ENCODE measurements around the gene SRC. TPM values are rescaled to one million over a fixed set of nuclear protein-coding genes. Genes with fewer than 3 reads are reported as not detected.
A peak's percentile ranks its signal among the peaks of the same experiment; 100 is the strongest.

Gene SRC
- total RNA-seq, 4 donors from 2014 or later: 17.1 to 23.7 (median 17.8) TPM

DNA sequence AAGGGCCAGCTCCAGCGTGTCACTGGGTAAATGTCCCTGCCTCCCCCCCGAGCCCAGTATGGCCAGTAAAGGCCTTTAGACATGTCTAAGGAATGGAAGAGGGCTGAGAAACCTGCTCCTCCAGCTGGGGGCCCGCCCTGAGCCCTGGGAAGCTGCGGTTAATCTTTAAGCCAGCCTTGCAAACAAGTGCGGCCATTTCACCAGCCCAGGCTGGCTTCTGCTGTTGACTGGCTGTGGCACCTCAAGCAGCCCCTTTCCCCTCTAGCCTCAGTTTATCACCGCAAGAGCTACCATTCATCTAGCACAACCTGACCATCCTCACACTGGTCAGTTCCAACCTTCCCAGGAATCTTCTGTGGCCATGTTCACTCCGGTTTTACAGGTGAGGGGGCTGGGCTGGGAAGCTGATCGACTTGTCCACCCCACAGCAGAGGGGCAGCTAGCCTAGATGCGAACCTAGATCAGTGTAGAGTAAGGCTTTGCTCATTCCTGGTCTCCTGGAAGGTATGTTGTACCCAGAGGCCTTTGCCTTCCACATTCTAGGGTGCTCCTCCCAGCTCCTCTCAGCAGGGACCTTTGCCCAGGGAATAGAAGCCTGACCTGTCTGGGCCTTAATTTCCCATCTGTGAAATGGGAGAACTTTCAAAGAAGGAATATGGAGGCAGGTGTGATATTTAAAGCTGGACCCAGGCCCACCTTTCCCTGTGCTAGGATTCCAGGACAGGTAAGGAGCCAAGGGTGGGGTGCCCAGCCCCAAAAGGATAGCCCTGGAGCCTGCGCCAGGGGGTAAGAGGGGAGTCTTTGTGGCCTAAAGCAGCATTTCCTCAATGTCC lies 1.2 kb upstream of the SRC start:
- H3K27ac ChIP-seq: peak overlapping the region in 1 of 3 donors; percentile 85
- 83 to 91% methylated on average over 6 to 8 of the region's 10 CpGs for WGBS, 2 donors
- DNase-seq: no peak
- H3K4me3 ChIP-seq (replicated peaks in 1 of 3): no peak overlapping the region
- peaks cover 9 to 12% of the 10 kb centered on the region in 2 donors for H3K4me1 ChIP-seq
- H3K9me3 ChIP-seq: no peaks in the 10 kb centered on the region
- intact Hi-C loops (cut with DNase I): no loop called here
- H3K36me3 ChIP-seq: no peaks in the 10 kb centered on the region
- no peak for TF ChIP-seq POLR2A (IDR thresholded peaks at IDR 0.05)
- H3K27me3 ChIP-seq: no peaks in the 10 kb centered on the region

DNA sequence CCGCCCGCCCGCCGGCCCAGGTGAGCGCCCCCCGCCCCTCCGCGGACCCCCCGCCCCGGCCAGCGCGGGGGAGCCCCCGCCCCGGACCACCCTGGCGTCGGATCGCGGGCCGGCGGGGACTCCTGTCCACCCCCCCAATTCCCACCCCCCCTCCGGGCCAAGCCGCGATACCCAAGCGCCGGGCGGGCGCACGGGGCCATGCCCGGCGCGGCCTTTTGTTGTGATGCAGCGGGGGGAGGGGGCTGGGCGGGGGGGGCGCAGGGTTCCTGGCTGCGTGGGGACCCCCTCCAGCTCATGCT lies 245 bp downstream of the SRC start:
- intact Hi-C loops (cut with DNase I): no loop called here
- Histone ChIP-seq H3K4me1 (peaks cover 9 to 12% of the 10 kb centered on the region in 2 donors), H3K27me3 (no peaks in the 10 kb centered on the region), H3K4me3 (replicated peaks in 1 of 3) (peak overlapping the region in 1 of 3 donors; percentile 63), H3K36me3 (no peaks in the 10 kb centered on the region), H3K27ac (peak overlapping the region; percentile 83 to 93 (median 85)), H3K9me3 (no peaks in the 10 kb centered on the region)
- TF ChIP-seq, protein P1, sequence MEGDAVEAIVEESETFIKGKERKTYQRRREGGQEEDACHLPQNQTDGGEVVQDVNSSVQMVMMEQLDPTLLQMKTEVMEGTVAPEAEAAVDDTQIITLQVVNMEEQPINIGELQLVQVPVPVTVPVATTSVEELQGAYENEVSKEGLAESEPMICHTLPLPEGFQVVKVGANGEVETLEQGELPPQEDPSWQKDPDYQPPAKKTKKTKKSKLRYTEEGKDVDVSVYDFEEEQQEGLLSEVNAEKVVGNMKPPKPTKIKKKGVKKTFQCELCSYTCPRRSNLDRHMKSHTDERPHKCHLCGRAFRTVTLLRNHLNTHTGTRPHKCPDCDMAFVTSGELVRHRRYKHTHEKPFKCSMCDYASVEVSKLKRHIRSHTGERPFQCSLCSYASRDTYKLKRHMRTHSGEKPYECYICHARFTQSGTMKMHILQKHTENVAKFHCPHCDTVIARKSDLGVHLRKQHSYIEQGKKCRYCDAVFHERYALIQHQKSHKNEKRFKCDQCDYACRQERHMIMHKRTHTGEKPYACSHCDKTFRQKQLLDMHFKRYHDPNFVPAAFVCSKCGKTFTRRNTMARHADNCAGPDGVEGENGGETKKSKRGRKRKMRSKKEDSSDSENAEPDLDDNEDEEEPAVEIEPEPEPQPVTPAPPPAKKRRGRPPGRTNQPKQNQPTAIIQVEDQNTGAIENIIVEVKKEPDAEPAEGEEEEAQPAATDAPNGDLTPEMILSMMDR (IDR thresholded peaks at IDR 0.05): no peak
- no peak for TF ChIP-seq POLR2A (IDR thresholded peaks at IDR 0.05)
- DNase-seq: no peak
- 0 to 3% methylated on average over 2 to 6 of the region's 35 CpGs for WGBS, 2 donors

DNA sequence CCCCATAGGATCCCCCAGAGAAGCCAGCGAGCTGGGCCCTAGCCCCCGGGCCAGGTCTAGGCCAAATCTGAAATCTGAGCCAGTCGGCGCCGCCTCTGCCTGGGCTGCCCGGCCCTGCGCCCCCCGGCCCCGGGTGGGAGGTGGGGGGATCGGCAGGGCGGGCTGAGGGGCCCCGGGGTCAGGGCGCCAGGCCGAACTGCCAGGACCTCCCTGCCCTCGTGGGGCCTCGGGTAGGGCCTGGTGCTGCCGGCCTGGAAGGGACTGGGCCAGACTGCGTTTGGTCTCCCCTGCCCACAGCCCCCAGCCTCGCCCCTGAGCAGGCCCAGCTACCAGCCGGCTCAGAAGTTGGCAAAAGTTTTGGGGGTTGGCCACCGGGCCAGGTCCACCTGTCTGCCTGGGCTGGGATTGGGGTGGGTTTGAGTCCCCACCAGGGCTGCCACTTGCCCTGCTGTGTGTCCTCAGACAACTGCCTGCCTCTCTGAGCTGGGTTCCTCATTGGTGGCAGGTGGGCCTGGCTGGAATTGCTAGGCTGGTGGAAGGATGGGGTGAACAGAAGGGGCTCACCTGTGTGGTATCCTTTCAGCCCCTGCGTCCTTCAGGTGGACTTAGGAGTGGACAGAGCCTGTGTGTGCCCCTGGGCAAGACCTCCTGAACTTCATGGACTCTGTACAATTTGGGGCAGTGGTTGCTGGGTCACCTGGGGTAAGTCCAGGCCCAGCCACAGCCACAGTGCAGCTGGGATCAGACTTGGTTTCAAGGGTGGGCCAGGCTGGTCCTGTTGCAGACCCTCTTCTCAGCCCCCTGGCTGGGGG lies 801 bp downstream of the SRC start:
- intact Hi-C loops (cut with DNase I): no loop called here
- Histone ChIP-seq H3K9me3 (no peaks in the 10 kb centered on the region), H3K27me3 (no peaks in the 10 kb centered on the region), H3K4me3 (replicated peaks in 1 of 3) (peak overlapping the region in 1 of 3 donors; percentile 63), H3K4me1 (peaks cover 9 to 12% of the 10 kb centered on the region in 2 donors), H3K27ac (peak overlapping the region; percentile 83 to 93 (median 85)), H3K36me3 (no peaks in the 10 kb centered on the region)
- TF ChIP-seq, protein P1 (IDR thresholded peaks at IDR 0.05): no peak
- TF ChIP-seq POLR2A (IDR thresholded peaks at IDR 0.05): no peak
- no peak for DNase-seq
- 0 to 100% methylated on average over 1 to 3 of the region's 22 CpGs for WGBS, 2 donors

DNA sequence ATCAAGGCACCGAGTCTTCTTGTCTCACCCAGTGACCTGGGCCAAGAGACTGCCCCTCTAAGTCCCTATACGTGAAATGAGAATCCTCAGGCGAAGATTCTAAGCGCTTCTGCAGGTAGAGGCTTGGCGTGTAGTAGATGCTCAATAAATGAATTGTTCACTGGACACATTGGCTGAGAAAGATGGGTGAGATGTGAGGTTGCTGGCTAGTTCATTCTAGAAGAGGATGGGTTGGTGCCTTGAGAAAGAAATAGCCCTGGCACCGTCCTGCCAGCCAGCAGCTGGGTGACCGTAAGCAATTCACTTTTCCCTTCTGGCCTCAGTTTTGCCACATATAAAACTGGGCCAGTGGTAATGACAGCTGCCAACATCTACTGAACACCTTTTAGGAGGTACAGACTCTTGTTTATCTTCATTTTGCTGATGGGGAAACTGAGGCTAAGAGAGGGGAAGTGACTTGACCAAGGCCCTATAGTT lies 1.4 kb downstream of the SRC start:
- Histone ChIP-seq H3K4me1 (peaks cover 9 to 12% of the 10 kb centered on the region in 2 donors), H3K27ac (peak overlapping the region in 1 of 3 donors; percentile 85), H3K4me3 (replicated peaks in 1 of 3) (no peak overlapping the region), H3K27me3 (no peaks in the 10 kb centered on the region), H3K36me3 (no peaks in the 10 kb centered on the region), H3K9me3 (no peaks in the 10 kb centered on the region)
- TF ChIP-seq, protein P1 (IDR thresholded peaks at IDR 0.05): no peak
- no peak for TF ChIP-seq POLR2A (IDR thresholded peaks at IDR 0.05)
- intact Hi-C loops (cut with DNase I): no loop called here
- 91 to 97% methylated on average over 6 to 7 of the region's 7 CpGs for WGBS, 2 donors
- DNase-seq: no peak

DNA sequence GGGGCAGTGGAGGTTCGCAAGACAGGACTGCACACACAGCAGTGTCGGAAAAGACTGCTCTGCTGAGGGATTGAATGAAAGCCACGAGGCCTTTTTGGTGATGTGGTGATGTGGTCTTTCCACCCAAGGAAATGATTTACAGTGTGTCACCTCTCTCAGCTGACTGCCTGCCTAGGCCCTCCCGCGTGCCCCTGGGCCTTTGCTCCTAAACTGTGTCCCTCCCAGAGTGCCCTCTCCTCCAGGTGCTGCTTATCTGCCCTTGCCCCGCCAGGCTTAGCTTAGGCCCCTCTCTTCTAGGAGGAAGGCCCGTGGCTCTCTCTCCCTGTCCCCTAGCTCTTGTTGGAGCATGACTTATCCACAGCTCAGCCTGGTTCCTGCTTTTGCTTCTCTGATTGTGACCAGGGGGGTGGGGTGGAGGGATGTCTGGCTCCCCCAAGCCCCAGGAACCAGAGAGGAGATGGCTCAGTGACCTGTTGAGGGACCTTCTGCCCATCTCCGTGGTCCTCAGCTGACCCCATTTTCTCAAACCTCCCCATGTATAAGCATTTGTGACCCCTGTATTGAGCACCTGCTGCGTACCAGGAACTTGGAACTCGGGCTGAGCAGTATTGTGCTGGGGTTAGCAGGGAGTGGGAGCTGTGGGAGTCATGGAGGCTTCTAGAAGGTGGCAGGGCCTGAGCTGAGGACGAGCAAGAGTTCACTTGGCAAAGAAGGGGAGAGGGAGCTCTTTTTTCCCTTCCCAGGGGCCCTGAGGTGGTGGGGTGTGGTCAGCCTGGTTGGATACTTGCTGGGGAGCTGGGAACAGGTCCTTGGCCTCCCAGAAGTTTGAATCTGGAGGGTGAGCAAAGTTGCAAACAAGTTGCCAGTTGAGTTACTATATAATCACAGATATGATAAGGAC lies 2.2 kb downstream of the SRC start:
- Histone ChIP-seq H3K27ac (no peak overlapping the region), H3K27me3 (no peaks in the 10 kb centered on the region), H3K9me3 (no peaks in the 10 kb centered on the region), H3K36me3 (no peaks in the 10 kb centered on the region), H3K4me1 (peaks cover 9 to 11% of the 10 kb centered on the region in 2 donors), H3K4me3 (replicated peaks in 1 of 3) (no peak overlapping the region)
- intact Hi-C loops (cut with DNase I): no loop called here
- TF ChIP-seq, protein P1 (IDR thresholded peaks at IDR 0.05): no peak
- TF ChIP-seq POLR2A (IDR thresholded peaks at IDR 0.05): no peak
- 75 to 89% methylated on average over 11 of the region's 11 CpGs for WGBS, 2 donors
- DNase-seq: no peak

Data from thyroid gland (tissue), 4 donors.